ENCODE results near the gene KRT13. TPM values are rescaled to one million over a fixed set of nuclear protein-coding genes. Genes with fewer than 3 reads are reported as not detected.
"Not testable (repeated sequence)": the region's sequence is repeated elsewhere in the genome, so short reads cannot be mapped to it uniquely, and the experiment has no call there.

The KRT13 gene
- total and polyA plus RNA-seq, 5 donors from 2014 or later = not detected

GRCh38 chr17:41547921-41548843 is 42.8 kb upstream of the KRT13 start:
- no peak overlapping the region for H3K27ac ChIP-seq (ENCODE audit: insufficient read depth, low read length, poor library complexity, severe bottlenecking)
- H3K4me3 ChIP-seq (ENCODE audit: low read depth, low read length) = no peak overlapping the region
- no peak overlapping the region for H3K4me3 Mint-ChIP-seq
- ATAC-seq (ENCODE audit: low read depth in 2 of 2) = peak in 1 of 2 donors; percentile 25
- H3K9me3 Mint-ChIP-seq = peaks cover 0 to 3% (median 0%) of the 10 kb centered on the region in 7 donors
- no peaks in the 10 kb centered on the region for H3K9me3 ChIP-seq (ENCODE audit: control insufficient read depth in 2 of 2, low read length in 2 of 2)
- no peaks in the 10 kb centered on the region for H3K36me3 ChIP-seq (ENCODE audit: control insufficient read depth, insufficient read depth, low read length)
- peaks cover 3% of the 10 kb centered on the region for H3K36me3 Mint-ChIP-seq
- H3K27me3 ChIP-seq (ENCODE audit: control insufficient read depth, insufficient read depth, low read length) = no peaks in the 10 kb centered on the region
- H3K27me3 Mint-ChIP-seq = peaks cover 8% of the 10 kb centered on the region
- H3K27ac Mint-ChIP-seq = peak overlapping the region in 1 of 3 donors; percentile 11
- peaks cover 12% of the 10 kb centered on the region for H3K4me1 ChIP-seq (ENCODE audit: control insufficient read depth, insufficient read depth, low read length, poor library complexity, severe bottlenecking)
- peaks cover 3 to 10% (median 7%) of the 10 kb centered on the region in 4 donors for H3K4me1 Mint-ChIP-seq
- peak in 1 of 3 donors; percentile 7 for DNase-seq

- Histone ChIP-seq H3K4me1 (ENCODE audit: control insufficient read depth, insufficient read depth, low read length, poor library complexity, severe bottlenecking) (peaks cover 12% of the 10 kb centered on the region), H3K27ac (ENCODE audit: insufficient read depth, low read length, poor library complexity, severe bottlenecking) (no peak overlapping the region), H3K27me3 (ENCODE audit: control insufficient read depth, insufficient read depth, low read length) (no peaks in the 10 kb centered on the region), H3K9me3 (ENCODE audit: control insufficient read depth in 2 of 2, low read length in 2 of 2) (no peaks in the 10 kb centered on the region), H3K4me3 (ENCODE audit: low read depth, low read length) (no peak overlapping the region), H3K36me3 (ENCODE audit: control insufficient read depth, insufficient read depth, low read length) (no peaks in the 10 kb centered on the region)
- no peak overlapping the region for H3K27ac Mint-ChIP-seq
- no peak overlapping the region for H3K4me3 Mint-ChIP-seq
- ATAC-seq (ENCODE audit: low read depth in 2 of 2) = no peak
- peaks cover 0 to 3% (median 0%) of the 10 kb centered on the region in 7 donors for H3K9me3 Mint-ChIP-seq
- H3K4me1 Mint-ChIP-seq = peaks cover 3 to 10% (median 7%) of the 10 kb centered on the region in 4 donors
- DNase-seq = no peak
- peaks cover 8% of the 10 kb centered on the region for H3K27me3 Mint-ChIP-seq
- peaks cover 3% of the 10 kb centered on the region for H3K36me3 Mint-ChIP-seq
Observed at GRCh38 chr17:41547378-41547841, 42.0 kb upstream of the KRT13 start.

GRCh38 chr17:41546819-41547218 is 41.4 kb upstream of the KRT13 start:
- no peak overlapping the region for H3K27ac Mint-ChIP-seq
- H3K36me3 ChIP-seq (ENCODE audit: control insufficient read depth, insufficient read depth, low read length) = no peaks in the 10 kb centered on the region
- peaks cover 0 to 3% (median 0%) of the 10 kb centered on the region in 7 donors for H3K9me3 Mint-ChIP-seq
- no peaks in the 10 kb centered on the region for H3K9me3 ChIP-seq (ENCODE audit: control insufficient read depth in 2 of 2, low read length in 2 of 2)
- no peaks in the 10 kb centered on the region for H3K27me3 ChIP-seq (ENCODE audit: control insufficient read depth, insufficient read depth, low read length)
- ATAC-seq (ENCODE audit: low read depth in 2 of 2) = no peak
- no peak overlapping the region for H3K27ac ChIP-seq (ENCODE audit: insufficient read depth, low read length, poor library complexity, severe bottlenecking)
- H3K4me1 Mint-ChIP-seq = peaks cover 3 to 10% (median 7%) of the 10 kb centered on the region in 4 donors
- no peak for DNase-seq
- H3K36me3 Mint-ChIP-seq = peaks cover 3% of the 10 kb centered on the region
- peaks cover 12% of the 10 kb centered on the region for H3K4me1 ChIP-seq (ENCODE audit: control insufficient read depth, insufficient read depth, low read length, poor library complexity, severe bottlenecking)
- H3K4me3 Mint-ChIP-seq = no peak overlapping the region
- no peak overlapping the region for H3K4me3 ChIP-seq (ENCODE audit: low read depth, low read length)
- H3K27me3 Mint-ChIP-seq = peaks cover 8% of the 10 kb centered on the region

- no peak overlapping the region for H3K4me3 Mint-ChIP-seq
- H3K9me3 ChIP-seq (ENCODE audit: control insufficient read depth in 2 of 2, low read length in 2 of 2) = no peaks in the 10 kb centered on the region
- no peak overlapping the region for H3K4me3 ChIP-seq (ENCODE audit: low read depth, low read length)
- H3K36me3 Mint-ChIP-seq = peaks cover 3% of the 10 kb centered on the region
- no peak for DNase-seq
- no peak for ATAC-seq (ENCODE audit: low read depth in 2 of 2)
- H3K27me3 ChIP-seq (ENCODE audit: control insufficient read depth, insufficient read depth, low read length) = no peaks in the 10 kb centered on the region
- no peaks in the 10 kb centered on the region for H3K36me3 ChIP-seq (ENCODE audit: control insufficient read depth, insufficient read depth, low read length)
- peaks cover 3 to 10% (median 7%) of the 10 kb centered on the region in 4 donors for H3K4me1 Mint-ChIP-seq
- H3K27ac ChIP-seq (ENCODE audit: insufficient read depth, low read length, poor library complexity, severe bottlenecking) = no peak overlapping the region
- peaks cover 10% of the 10 kb centered on the region for H3K27me3 Mint-ChIP-seq
- H3K4me1 ChIP-seq (ENCODE audit: control insufficient read depth, insufficient read depth, low read length, poor library complexity, severe bottlenecking) = peaks cover 12% of the 10 kb centered on the region
- H3K9me3 Mint-ChIP-seq = peaks cover 0 to 3% (median 0%) of the 10 kb centered on the region in 7 donors
- no peak overlapping the region for H3K27ac Mint-ChIP-seq
Observed at GRCh38 chr17:41545829-41546410, 40.5 kb upstream of the KRT13 start.

- no peaks in the 10 kb centered on the region for H3K36me3 ChIP-seq (ENCODE audit: control insufficient read depth, insufficient read depth, low read length)
- H3K4me3 ChIP-seq (ENCODE audit: low read depth, low read length) = no peak overlapping the region
- H3K27ac ChIP-seq (ENCODE audit: insufficient read depth, low read length, poor library complexity, severe bottlenecking) = no peak overlapping the region
- Mint-ChIP-seq H3K27me3 (peaks cover 11% of the 10 kb centered on the region), H3K4me3 (no peak overlapping the region), H3K27ac (peak overlapping the region in 1 of 3 donors; percentile 63), H3K4me1 (peaks cover 3 to 10% (median 7%) of the 10 kb centered on the region in 4 donors), H3K9me3 (peaks cover 0 to 3% (median 0%) of the 10 kb centered on the region in 7 donors), H3K36me3 (peaks cover 3% of the 10 kb centered on the region)
- H3K4me1 ChIP-seq (ENCODE audit: control insufficient read depth, insufficient read depth, low read length, poor library complexity, severe bottlenecking) = peaks cover 12% of the 10 kb centered on the region
- DNase-seq = no peak
- ATAC-seq (ENCODE audit: low read depth in 2 of 2) = no peak
- H3K27me3 ChIP-seq (ENCODE audit: control insufficient read depth, insufficient read depth, low read length) = no peaks in the 10 kb centered on the region
- H3K9me3 ChIP-seq (ENCODE audit: control insufficient read depth in 2 of 2, low read length in 2 of 2) = no peaks in the 10 kb centered on the region
Observed at GRCh38 chr17:41544935-41545334, 39.5 kb upstream of the KRT13 start.

GRCh38 chr17:41544491-41544892 is 39.1 kb upstream of the KRT13 start:
- H3K4me3 Mint-ChIP-seq = no peak overlapping the region
- Histone ChIP-seq H3K9me3 (ENCODE audit: control insufficient read depth in 2 of 2, low read length in 2 of 2) (no peaks in the 10 kb centered on the region), H3K27ac (ENCODE audit: insufficient read depth, low read length, poor library complexity, severe bottlenecking) (no peak overlapping the region), H3K4me3 (ENCODE audit: low read depth, low read length) (no peak overlapping the region), H3K27me3 (ENCODE audit: control insufficient read depth, insufficient read depth, low read length) (no peaks in the 10 kb centered on the region), H3K4me1 (ENCODE audit: control insufficient read depth, insufficient read depth, low read length, poor library complexity, severe bottlenecking) (peaks cover 12% of the 10 kb centered on the region), H3K36me3 (ENCODE audit: control insufficient read depth, insufficient read depth, low read length) (no peaks in the 10 kb centered on the region)
- ATAC-seq (ENCODE audit: low read depth in 2 of 2) (no peak), DNase-seq (no peak)
- H3K27ac Mint-ChIP-seq = peak overlapping the region in 1 of 3 donors; percentile 63
- peaks cover 0 to 3% (median 0%) of the 10 kb centered on the region in 7 donors for H3K9me3 Mint-ChIP-seq
- peaks cover 11% of the 10 kb centered on the region for H3K27me3 Mint-ChIP-seq
- H3K36me3 Mint-ChIP-seq = peaks cover 3% of the 10 kb centered on the region
- H3K4me1 Mint-ChIP-seq = peaks cover 3 to 7% (median 6%) of the 10 kb centered on the region in 4 donors

GRCh38 chr17:41542786-41543185 is 37.4 kb upstream of the KRT13 start:
- not testable (repeated sequence) for H3K27ac ChIP-seq (ENCODE audit: insufficient read depth, low read length, poor library complexity, severe bottlenecking); H3K4me1 ChIP-seq (ENCODE audit: control insufficient read depth, insufficient read depth, low read length, poor library complexity, severe bottlenecking); H3K9me3 Mint-ChIP-seq; H3K36me3 ChIP-seq (ENCODE audit: control insufficient read depth, insufficient read depth, low read length); H3K4me3 Mint-ChIP-seq; H3K36me3 Mint-ChIP-seq; H3K4me1 Mint-ChIP-seq; H3K9me3 ChIP-seq (ENCODE audit: control insufficient read depth in 2 of 2, low read length in 2 of 2); H3K4me3 ChIP-seq (ENCODE audit: low read depth, low read length); H3K27me3 ChIP-seq (ENCODE audit: control insufficient read depth, insufficient read depth, low read length); H3K27ac Mint-ChIP-seq; ATAC-seq (ENCODE audit: low read depth in 2 of 2); DNase-seq
- peaks cover 11% of the 10 kb centered on the region for H3K27me3 Mint-ChIP-seq
